ENCODE measurements around the gene PDLIM1. TPM values are rescaled to one million over a fixed set of nuclear protein-coding genes. Genes with fewer than 3 reads are reported as not detected.

Gene PDLIM1
- total and polyA plus RNA-seq, 2 of the 8 experiments (the other 6 are each of a cell fraction or from before 2014, with no cell fraction given) = 169 to 245 TPM

- TF ChIP-seq, protein P1, sequence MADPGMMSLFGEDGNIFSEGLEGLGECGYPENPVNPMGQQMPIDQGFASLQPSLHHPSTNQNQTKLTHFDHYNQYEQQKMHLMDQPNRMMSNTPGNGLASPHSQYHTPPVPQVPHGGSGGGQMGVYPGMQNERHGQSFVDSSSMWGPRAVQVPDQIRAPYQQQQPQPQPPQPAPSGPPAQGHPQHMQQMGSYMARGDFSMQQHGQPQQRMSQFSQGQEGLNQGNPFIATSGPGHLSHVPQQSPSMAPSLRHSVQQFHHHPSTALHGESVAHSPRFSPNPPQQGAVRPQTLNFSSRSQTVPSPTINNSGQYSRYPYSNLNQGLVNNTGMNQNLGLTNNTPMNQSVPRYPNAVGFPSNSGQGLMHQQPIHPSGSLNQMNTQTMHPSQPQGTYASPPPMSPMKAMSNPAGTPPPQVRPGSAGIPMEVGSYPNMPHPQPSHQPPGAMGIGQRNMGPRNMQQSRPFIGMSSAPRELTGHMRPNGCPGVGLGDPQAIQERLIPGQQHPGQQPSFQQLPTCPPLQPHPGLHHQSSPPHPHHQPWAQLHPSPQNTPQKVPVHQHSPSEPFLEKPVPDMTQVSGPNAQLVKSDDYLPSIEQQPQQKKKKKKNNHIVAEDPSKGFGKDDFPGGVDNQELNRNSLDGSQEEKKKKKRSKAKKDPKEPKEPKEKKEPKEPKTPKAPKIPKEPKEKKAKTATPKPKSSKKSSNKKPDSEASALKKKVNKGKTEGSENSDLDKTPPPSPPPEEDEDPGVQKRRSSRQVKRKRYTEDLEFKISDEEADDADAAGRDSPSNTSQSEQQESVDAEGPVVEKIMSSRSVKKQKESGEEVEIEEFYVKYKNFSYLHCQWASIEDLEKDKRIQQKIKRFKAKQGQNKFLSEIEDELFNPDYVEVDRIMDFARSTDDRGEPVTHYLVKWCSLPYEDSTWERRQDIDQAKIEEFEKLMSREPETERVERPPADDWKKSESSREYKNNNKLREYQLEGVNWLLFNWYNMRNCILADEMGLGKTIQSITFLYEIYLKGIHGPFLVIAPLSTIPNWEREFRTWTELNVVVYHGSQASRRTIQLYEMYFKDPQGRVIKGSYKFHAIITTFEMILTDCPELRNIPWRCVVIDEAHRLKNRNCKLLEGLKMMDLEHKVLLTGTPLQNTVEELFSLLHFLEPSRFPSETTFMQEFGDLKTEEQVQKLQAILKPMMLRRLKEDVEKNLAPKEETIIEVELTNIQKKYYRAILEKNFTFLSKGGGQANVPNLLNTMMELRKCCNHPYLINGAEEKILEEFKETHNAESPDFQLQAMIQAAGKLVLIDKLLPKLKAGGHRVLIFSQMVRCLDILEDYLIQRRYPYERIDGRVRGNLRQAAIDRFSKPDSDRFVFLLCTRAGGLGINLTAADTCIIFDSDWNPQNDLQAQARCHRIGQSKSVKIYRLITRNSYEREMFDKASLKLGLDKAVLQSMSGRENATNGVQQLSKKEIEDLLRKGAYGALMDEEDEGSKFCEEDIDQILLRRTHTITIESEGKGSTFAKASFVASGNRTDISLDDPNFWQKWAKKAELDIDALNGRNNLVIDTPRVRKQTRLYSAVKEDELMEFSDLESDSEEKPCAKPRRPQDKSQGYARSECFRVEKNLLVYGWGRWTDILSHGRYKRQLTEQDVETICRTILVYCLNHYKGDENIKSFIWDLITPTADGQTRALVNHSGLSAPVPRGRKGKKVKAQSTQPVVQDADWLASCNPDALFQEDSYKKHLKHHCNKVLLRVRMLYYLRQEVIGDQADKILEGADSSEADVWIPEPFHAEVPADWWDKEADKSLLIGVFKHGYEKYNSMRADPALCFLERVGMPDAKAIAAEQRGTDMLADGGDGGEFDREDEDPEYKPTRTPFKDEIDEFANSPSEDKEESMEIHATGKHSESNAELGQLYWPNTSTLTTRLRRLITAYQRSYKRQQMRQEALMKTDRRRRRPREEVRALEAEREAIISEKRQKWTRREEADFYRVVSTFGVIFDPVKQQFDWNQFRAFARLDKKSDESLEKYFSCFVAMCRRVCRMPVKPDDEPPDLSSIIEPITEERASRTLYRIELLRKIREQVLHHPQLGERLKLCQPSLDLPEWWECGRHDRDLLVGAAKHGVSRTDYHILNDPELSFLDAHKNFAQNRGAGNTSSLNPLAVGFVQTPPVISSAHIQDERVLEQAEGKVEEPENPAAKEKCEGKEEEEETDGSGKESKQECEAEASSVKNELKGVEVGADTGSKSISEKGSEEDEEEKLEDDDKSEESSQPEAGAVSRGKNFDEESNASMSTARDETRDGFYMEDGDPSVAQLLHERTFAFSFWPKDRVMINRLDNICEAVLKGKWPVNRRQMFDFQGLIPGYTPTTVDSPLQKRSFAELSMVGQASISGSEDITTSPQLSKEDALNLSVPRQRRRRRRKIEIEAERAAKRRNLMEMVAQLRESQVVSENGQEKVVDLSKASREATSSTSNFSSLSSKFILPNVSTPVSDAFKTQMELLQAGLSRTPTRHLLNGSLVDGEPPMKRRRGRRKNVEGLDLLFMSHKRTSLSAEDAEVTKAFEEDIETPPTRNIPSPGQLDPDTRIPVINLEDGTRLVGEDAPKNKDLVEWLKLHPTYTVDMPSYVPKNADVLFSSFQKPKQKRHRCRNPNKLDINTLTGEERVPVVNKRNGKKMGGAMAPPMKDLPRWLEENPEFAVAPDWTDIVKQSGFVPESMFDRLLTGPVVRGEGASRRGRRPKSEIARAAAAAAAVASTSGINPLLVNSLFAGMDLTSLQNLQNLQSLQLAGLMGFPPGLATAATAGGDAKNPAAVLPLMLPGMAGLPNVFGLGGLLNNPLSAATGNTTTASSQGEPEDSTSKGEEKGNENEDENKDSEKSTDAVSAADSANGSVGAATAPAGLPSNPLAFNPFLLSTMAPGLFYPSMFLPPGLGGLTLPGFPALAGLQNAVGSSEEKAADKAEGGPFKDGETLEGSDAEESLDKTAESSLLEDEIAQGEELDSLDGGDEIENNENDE (IDR thresholded peaks at IDR 0.05; ENCODE audit: insufficient replicate concordance, low read length) = no peak
- TF ChIP-seq SIN3A (conservative IDR thresholded peaks at IDR 0.05 in 1 of 2, IDR thresholded peaks at IDR 0.05 in 1 of 2; ENCODE audit: low read depth in 1 of 2, low read length in 2 of 2) (no peak), EP300 (IDR thresholded peaks at IDR 0.05; ENCODE audit: borderline replicate concordance in 1 of 2, low read depth in 2 of 2, low read length in 2 of 2) (no peak), RXRA (IDR thresholded peaks at IDR 0.05; ENCODE audit: insufficient read depth, low read depth, low read length) (no peak), POU5F1 (IDR thresholded peaks at IDR 0.05; ENCODE audit: low read depth, low read length) (no peak), USF2 (IDR thresholded peaks at IDR 0.05; ENCODE audit: low read length) (no peak), MAX (IDR thresholded peaks at IDR 0.05) (no peak), NANOG (IDR thresholded peaks at IDR 0.05; ENCODE audit: insufficient read depth, low read depth, low read length, poor library complexity, severe bottlenecking) (no peak)
Observed at GRCh38 chr10:95300022-95300539, 9.3 kb upstream of the PDLIM1 start (continued).

Measured in H1 (cell line).